Loucy (cell line): ENCODE measurements around the gene CD24.

Experiments
- EZH2phosphoT487 ChIP-seq: fragments of 200-600 bp; IDR thresholded peaks from 2 replicates; pipeline ENCODE4 v1.6.1; 2018; ENCODE audit warnings: antibody characterized with exemption, mild to moderate bottlenecking, moderate library complexity, borderline replicate concordance
- TF ChIP-seq, protein P1 (sequence below): fragments of 200-600 bp; sonication (generic); conservative IDR thresholded peaks from 2 replicates; pipeline ENCODE4 v1.5.1; 2014; ENCODE audit warnings: mild to moderate bottlenecking, antibody characterized with exemption, low read length

DNA sequence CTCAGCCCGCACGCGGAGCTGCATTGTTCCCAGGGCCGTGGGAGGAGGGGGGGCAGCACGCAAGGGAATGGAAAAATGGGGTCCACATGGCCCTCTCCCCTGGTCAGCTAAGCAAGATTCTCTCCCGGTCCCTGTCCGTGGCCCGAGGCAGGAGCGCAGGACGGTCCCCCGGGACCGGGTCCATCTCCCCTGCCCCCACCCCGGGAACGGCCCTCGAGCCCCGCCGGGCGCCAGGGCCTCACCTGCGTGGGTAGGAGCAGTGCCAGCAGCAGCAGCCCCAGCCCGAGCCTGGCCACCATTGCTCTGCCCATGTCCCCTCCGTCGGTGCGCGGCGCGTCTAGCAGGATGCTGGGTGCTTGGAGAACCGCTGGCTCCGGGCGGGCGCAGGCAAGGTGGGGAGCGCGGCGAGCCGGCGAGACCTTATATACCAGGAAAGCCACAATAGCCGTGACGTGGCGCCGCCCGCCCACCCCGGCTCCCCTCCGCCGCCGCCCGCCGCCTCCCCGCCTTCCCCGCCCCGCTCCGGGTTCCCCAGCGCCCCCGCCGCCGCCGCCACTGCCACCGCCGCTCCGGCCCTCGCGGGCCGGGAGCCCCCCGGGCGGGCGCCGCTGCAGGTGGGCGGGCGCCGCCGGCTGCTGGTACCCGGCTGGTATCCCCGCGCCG, at the start of gene CD24:
- TF ChIP-seq, protein P1, sequence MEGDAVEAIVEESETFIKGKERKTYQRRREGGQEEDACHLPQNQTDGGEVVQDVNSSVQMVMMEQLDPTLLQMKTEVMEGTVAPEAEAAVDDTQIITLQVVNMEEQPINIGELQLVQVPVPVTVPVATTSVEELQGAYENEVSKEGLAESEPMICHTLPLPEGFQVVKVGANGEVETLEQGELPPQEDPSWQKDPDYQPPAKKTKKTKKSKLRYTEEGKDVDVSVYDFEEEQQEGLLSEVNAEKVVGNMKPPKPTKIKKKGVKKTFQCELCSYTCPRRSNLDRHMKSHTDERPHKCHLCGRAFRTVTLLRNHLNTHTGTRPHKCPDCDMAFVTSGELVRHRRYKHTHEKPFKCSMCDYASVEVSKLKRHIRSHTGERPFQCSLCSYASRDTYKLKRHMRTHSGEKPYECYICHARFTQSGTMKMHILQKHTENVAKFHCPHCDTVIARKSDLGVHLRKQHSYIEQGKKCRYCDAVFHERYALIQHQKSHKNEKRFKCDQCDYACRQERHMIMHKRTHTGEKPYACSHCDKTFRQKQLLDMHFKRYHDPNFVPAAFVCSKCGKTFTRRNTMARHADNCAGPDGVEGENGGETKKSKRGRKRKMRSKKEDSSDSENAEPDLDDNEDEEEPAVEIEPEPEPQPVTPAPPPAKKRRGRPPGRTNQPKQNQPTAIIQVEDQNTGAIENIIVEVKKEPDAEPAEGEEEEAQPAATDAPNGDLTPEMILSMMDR, result no peak
- TF ChIP-seq EZH2phosphoT487, result no peak
